Measurements from ENCODE around the gene BFAR.
"Not testable (repeated sequence)": the region's sequence is repeated elsewhere in the genome, so short reads cannot be mapped to it uniquely, and the experiment has no call there.

BFAR gene

DNA sequence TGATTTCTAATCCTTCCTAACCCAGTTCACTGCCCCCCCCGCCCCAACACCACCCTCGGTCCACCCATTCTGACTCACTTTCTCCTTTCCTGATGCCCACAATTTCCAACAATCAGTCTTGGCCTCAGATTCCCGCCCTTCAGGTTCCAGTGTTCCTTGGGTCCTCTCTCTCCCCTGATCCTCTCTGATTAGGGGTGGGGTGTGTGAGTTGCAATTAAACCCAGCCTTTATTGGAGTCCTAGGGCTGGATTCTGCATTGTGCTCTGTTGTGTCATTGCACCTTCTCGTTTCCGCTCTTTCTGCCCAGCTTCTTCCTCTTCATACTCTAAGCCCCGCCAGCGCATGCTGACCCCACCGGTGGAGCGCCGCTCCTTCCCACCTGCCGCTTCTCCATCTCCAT lies 69.9 kb downstream of the BFAR start:
- DNase-seq = not testable (repeated sequence)

DNA sequence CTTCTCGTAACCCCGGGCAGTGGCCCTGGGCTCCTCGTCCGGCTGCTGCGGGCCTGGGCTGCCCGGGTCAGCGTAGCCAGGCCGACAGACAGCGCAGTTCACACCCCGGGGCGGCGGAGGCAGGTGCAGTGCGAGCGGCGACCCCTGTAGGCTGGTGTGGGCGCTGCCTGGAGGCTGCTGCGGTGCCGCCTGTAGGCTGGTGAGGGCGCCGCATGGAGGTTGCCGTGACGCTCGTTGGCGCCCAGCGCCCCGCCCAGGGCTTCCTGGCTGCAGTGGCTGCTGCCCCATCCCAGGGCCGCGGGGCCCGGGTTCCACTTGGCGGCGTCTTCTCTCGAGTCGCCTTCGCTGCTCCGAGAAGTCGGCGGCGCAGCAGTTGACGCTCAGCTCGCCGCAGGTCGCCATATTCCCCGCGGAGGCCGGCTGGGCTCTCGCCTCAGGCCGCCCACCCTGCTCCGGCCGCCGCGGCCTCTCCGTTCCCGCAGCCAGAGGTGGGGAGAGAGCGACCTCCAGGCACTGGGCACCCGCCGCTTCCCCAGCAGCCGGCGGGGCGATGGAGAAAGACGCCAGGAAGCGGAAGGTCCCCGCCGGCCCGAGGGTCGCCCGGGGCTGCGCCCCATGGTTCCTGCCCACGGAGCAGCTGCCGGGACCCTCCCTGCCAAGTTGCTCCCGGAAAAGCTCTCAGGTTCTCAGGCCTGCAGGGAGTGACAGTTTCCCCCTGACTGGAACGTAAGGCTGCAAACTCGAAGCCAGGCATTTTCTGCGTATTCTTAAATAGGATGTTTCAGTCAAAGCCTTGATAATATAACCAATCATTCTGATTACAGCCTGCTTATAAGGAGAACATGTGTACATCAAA lies 70.6 kb downstream of the BFAR start, which contains the start of gene NPIPA3:
Gene NPIPA3 (plus strand): TSS at position 256 of the 856 bp plus-strand sequence. CDS start 5,533 bp downstream, outside the sequence.
- not testable (repeated sequence) for DNase-seq
